HepG2 (cell line): ENCODE data around the gene ANKRD52. TPM values are rescaled to one million over a fixed set of nuclear protein-coding genes. Genes with fewer than 3 reads are reported as not detected.

ENCODE experiments used
- EZH2 ChIP-seq: conservative IDR thresholded peaks from 2 replicates; pipeline ENCODE4 v1.6.1; 2012; ENCODE audit warnings: mild to moderate bottlenecking, low read depth, low read length, moderate library complexity
- KDM4B ChIP-seq: sonication (generic); formaldehyde crosslinking; IDR thresholded peaks from 2 replicates; pipeline ENCODE4 v1.4.0; 2020; ENCODE audit warnings: missing genetic modification reagents
- KIAA2018 ChIP-seq: sonication (generic); formaldehyde crosslinking; IDR thresholded peaks from 2 replicates; pipeline ENCODE4 v1.5.0; 2020; ENCODE audit warnings: mild to moderate bottlenecking, missing genetic modification reagents, borderline replicate concordance
- KLF12 ChIP-seq: sonication (generic); formaldehyde crosslinking; IDR thresholded peaks from 2 replicates; pipeline ENCODE4 v1.4.0; 2020; ENCODE audit warnings: missing genetic modification reagents, borderline replicate concordance
- MXD4 ChIP-seq: IDR thresholded peaks from 2 replicates; pipeline ENCODE4 v1.6.1; 2016; ENCODE audit warnings: mild to moderate bottlenecking, missing biosample characterization, missing genetic modification reagents
- RXRB ChIP-seq: IDR thresholded peaks from 2 replicates; pipeline ENCODE4 v1.6.1; 2016; ENCODE audit warnings: borderline replicate concordance, missing genetic modification reagents, missing compliant biosample characterization
- SETDB1 ChIP-seq: sonication (generic); formaldehyde crosslinking; IDR thresholded peaks from 2 replicates; pipeline ENCODE4 v1.5.1; 2020; ENCODE audit warnings: missing genetic modification reagents, mild to moderate bottlenecking, borderline replicate concordance
- SNAPC5 ChIP-seq: sonication (generic); formaldehyde crosslinking; IDR thresholded peaks from 2 replicates; pipeline ENCODE4 v1.8.1; 2023; ENCODE audit warnings: mild to moderate bottlenecking, missing genetic modification reagents, borderline replicate concordance
- TCF7 ChIP-seq: sonication (generic); IDR thresholded peaks from 2 replicates; pipeline ENCODE4 v1.6.1; 2016; ENCODE audit warnings: antibody characterized with exemption, low read depth
- TCF7L2 ChIP-seq: IDR thresholded peaks from 2 replicates; pipeline ENCODE4 v1.6.1; 2011; ENCODE audit warnings: mild to moderate bottlenecking, low read depth, low read length, moderate library complexity
- ZNF34 ChIP-seq: sonication (generic); formaldehyde crosslinking; IDR thresholded peaks from 2 replicates; pipeline ENCODE4 v1.4.0; 2020; ENCODE audit warnings: mild to moderate bottlenecking, missing genetic modification reagents, borderline replicate concordance
- ZNF782 ChIP-seq: sonication (generic); formaldehyde crosslinking; IDR thresholded peaks from 2 replicates; pipeline ENCODE4 v1.4.0; 2020; ENCODE audit warnings: missing genetic modification reagents, mild to moderate bottlenecking, borderline replicate concordance
- polyA plus RNA-seq, 8 experiments: library from polyadenylated mRNA; depleted of rRNA in 3 of 8; stranded (reverse) in 7 of 8; unstranded in 1 of 8; fragments of >200 nt; fragmentation: Illumina TruSeq in 4 of 8; extraction: Trizol in 4 of 8; gene quantifications; 2 replicates each; pipeline versions ENCODE4 v1.2.1 to v1.2.3, GENCODE V29; 2011 to 2016; ENCODE audit warnings: low read depth in 4 of 8, missing spikeins in 1 of 8, mixed read lengths in 1 of 8; ENCODE audit not compliant: insufficient read depth in 1 of 8
- total RNA-seq, 5 experiments: library from RNA; depleted of rRNA; stranded (reverse); fragments of >200 nt; fragmentation: Illumina TruSeq; extraction: Trizol; gene quantifications; 2 replicates each; pipeline ENCODE4 v1.2.3, GENCODE V29; 2016; ENCODE audit warnings: low read depth in 1 of 5
- TF ChIP-seq, protein P1 (sequence below), 2 experiments: sonication (generic) in 1 of 2; formaldehyde crosslinking in 1 of 2; IDR thresholded peaks; 2 replicates each; pipeline versions ENCODE4 v1.4.0 to v1.6.1; 2018 to 2020; ENCODE audit warnings: missing genetic modification reagents in 2 of 2, borderline replicate concordance in 1 of 2, low read depth in 1 of 2, mild to moderate bottlenecking in 1 of 2, missing biosample characterization in 1 of 2
- TF ChIP-seq, protein P2 (sequence below): sonication (generic); formaldehyde crosslinking; IDR thresholded peaks from 2 replicates; pipeline ENCODE4 v1.4.0; 2020; ENCODE audit warnings: missing genetic modification reagents

ANKRD52 gene
- total and polyA plus RNA-seq, 2 of the 13 experiments (the other 11 are each of a cell fraction or from before 2014, with no cell fraction given) = 7.8 to 9.2 TPM

DNA sequence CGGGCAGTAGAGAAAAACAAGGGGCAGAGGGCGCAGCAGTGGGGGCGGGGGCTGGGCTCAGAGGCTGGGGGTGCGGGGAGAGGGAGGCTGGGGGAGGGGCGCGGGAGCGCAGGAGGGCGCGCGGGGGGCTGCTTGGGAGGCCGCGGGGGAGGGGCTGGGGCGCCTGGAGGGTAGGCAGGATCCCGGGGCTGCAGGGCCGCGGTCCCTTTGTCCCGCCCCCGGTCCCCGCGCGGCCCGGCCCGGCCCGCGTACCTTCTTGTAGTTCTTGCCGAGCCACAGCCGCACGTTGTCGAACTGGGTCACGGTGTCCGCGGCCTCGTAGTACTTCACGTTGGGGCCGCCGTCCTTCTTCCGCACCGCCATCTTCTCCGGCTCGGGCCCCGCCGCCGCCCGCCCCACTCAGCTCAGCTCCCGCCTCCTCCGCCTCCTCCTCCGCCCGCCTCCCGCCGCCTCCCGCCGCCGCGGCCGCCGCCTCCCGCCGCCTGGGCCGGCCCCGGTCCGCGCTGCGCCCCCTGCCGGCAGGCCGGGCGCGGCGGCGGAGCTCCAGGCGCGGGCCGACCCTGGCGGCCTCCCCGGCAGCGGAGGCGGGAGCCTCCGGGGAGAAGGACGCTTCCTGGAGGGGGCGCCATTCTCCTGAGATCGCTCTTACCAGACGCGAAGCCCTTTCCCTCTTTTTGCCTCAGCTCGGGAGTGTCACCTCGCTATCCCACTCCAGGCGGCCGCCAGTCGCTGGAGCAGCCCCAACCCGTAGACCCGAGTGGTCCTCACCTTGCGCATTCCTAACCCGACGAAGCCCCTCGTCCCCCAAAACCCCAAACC lies 68.9 kb downstream of the ANKRD52 start, which contains the start of gene SMARCC2 (continued):
- TF ChIP-seq SNAPC5 (CRISPR knock-in tag) = no peak
- TF ChIP-seq SETDB1 (CRISPR knock-in tag) = no peak
- TF ChIP-seq RXRB (CRISPR knock-in tag) = no peak
- no peak for TF ChIP-seq ZNF782 (CRISPR knock-in tag)
- TF ChIP-seq KLF12 = no peak
- TF ChIP-seq EZH2 = no peak
- no peak for TF ChIP-seq ZNF34 (CRISPR knock-in tag)
- TF ChIP-seq KDM4B (CRISPR knock-in tag) = no peak
- TF ChIP-seq, protein P1, sequence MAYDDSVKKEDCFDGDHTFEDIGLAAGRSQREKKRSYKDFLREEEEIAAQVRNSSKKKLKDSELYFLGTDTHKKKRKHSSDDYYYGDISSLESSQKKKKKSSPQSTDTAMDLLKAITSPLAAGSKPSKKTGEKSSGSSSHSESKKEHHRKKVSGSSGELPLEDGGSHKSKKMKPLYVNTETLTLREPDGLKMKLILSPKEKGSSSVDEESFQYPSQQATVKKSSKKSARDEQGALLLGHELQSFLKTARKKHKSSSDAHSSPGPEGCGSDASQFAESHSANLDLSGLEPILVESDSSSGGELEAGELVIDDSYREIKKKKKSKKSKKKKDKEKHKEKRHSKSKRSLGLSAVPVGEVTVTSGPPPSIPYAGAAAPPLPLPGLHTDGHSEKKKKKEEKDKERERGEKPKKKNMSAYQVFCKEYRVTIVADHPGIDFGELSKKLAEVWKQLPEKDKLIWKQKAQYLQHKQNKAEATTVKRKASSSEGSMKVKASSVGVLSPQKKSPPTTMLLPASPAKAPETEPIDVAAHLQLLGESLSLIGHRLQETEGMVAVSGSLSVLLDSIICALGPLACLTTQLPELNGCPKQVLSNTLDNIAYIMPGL (CRISPR knock-in tag; IDR thresholded peaks at IDR 0.05; ENCODE audit: borderline replicate concordance in 1 of 2, low read depth in 1 of 2) = peak in 1 of 2 experiments; percentile 88; a peak in 1 of 4 replicates
- no peak for TF ChIP-seq KIAA2018 (CRISPR knock-in tag)
- TF ChIP-seq TCF7L2 = no peak
- TF ChIP-seq TCF7 = no peak
- TF ChIP-seq MXD4 = no peak
- TF ChIP-seq, protein P2, sequence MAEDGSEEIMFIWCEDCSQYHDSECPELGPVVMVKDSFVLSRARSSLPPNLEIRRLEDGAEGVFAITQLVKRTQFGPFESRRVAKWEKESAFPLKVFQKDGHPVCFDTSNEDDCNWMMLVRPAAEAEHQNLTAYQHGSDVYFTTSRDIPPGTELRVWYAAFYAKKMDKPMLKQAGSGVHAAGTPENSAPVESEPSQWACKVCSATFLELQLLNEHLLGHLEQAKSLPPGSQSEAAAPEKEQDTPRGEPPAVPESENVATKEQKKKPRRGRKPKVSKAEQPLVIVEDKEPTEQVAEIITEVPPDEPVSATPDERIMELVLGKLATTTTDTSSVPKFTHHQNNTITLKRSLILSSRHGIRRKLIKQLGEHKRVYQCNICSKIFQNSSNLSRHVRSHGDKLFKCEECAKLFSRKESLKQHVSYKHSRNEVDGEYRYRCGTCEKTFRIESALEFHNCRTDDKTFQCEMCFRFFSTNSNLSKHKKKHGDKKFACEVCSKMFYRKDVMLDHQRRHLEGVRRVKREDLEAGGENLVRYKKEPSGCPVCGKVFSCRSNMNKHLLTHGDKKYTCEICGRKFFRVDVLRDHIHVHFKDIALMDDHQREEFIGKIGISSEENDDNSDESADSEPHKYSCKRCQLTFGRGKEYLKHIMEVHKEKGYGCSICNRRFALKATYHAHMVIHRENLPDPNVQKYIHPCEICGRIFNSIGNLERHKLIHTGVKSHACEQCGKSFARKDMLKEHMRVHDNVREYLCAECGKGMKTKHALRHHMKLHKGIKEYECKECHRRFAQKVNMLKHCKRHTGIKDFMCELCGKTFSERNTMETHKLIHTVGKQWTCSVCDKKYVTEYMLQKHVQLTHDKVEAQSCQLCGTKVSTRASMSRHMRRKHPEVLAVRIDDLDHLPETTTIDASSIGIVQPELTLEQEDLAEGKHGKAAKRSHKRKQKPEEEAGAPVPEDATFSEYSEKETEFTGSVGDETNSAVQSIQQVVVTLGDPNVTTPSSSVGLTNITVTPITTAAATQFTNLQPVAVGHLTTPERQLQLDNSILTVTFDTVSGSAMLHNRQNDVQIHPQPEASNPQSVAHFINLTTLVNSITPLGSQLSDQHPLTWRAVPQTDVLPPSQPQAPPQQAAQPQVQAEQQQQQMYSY (CRISPR knock-in tag) = no peak
